Measurements from ENCODE around the gene PICK1.
"Not testable (repeated sequence)": the region's sequence is repeated elsewhere in the genome, so short reads cannot be mapped to it uniquely, and the experiment has no call there.

- TF ChIP-seq CTCF (conservative IDR thresholded peaks at IDR 0.05 in 1 of 2, IDR thresholded peaks at IDR 0.05 in 1 of 2; ENCODE audit: extremely low read depth in 1 of 2, insufficient read depth in 1 of 2, low read depth in 1 of 2, low read length in 2 of 2); EZH2 (IDR thresholded peaks at IDR 0.05; ENCODE audit: borderline replicate concordance, low read length): not testable (repeated sequence)
Observed at GRCh38 chr22:38079208-38079607, 22.0 kb downstream of the PICK1 start.

Measured in mammary epithelial cell (primary cell).